T-helper 1 cell treated with Interleukin-12 subunit alpha and Interleukin-12 subunit beta and Interleukin-4 antibody, amounts not matched to agents 30 ng/mL and 1 ng/mL, for 36 hours (primary cell): ENCODE results near the gene FGD4. TPM values are rescaled to one million over a fixed set of nuclear protein-coding genes. Genes with fewer than 3 reads are reported as not detected.

Source experiments
- intact Hi-C: fragments of 100-400 bp; cut with micrococcal nuclease; formaldehyde crosslinking; loops from one replicate; pipeline ENCODE4 v1.15.1; 2024
- total RNA-seq: library from RNA; stranded (reverse); gene quantifications from 2 replicates; pipeline ENCODE4 v1.2.3, GENCODE V29; 2022

FGD4 gene
- total RNA-seq, 1 donor from 2014 or later, result 0.39 TPM

- intact Hi-C loops, result no loop called here
Measured at GRCh38 chr12:32402170-32402569, 2.8 kb downstream of the FGD4 start.

- intact Hi-C loops, result no loop called here
Measured at GRCh38 chr12:32402946-32403345, 3.6 kb downstream of the FGD4 start.

- intact Hi-C loops, result no loop called here
Measured at GRCh38 chr12:32407795-32408194, 8.4 kb downstream of the FGD4 start.

- intact Hi-C loops, result no loop called here
Measured at GRCh38 chr12:32413412-32413811, 14.1 kb downstream of the FGD4 start.

GRCh38 chr12:32418221-32418620 lies 18.9 kb downstream of the FGD4 start:
- intact Hi-C loops, result no loop called here

- intact Hi-C loops, result no loop called here
Measured at GRCh38 chr12:32418903-32419519, 19.7 kb downstream of the FGD4 start.

GRCh38 chr12:32419520-32419960 lies 20.2 kb downstream of the FGD4 start:
- intact Hi-C loops, result no loop called here

GRCh38 chr12:32420356-32420755 lies 21.0 kb downstream of the FGD4 start:
- intact Hi-C loops, result no loop called here

GRCh38 chr12:32423559-32423958 lies 24.2 kb downstream of the FGD4 start:
- intact Hi-C loops, result no loop called here

- intact Hi-C loops, result no loop called here
Measured at GRCh38 chr12:32431025-32431424, 31.7 kb downstream of the FGD4 start.

GRCh38 chr12:32435921-32436705 lies 36.8 kb downstream of the FGD4 start:
- intact Hi-C loops, result no loop called here

GRCh38 chr12:32437095-32437515 lies 37.7 kb downstream of the FGD4 start:
- intact Hi-C loops, result no loop called here

GRCh38 chr12:32440120-32440865 lies 40.9 kb downstream of the FGD4 start:
- intact Hi-C loops, result no loop called here

GRCh38 chr12:32443491-32443890 lies 44.1 kb downstream of the FGD4 start:
- intact Hi-C loops, result no loop called here

- intact Hi-C loops, result no loop called here
Measured at GRCh38 chr12:32444895-32445294, 45.5 kb downstream of the FGD4 start.

GRCh38 chr12:32445356-32445755 lies 46.0 kb downstream of the FGD4 start:
- intact Hi-C loops, result no loop called here

GRCh38 chr12:32446316-32447119 lies 47.2 kb downstream of the FGD4 start:
- intact Hi-C loops, result no loop called here

GRCh38 chr12:32448586-32448985 lies 49.2 kb downstream of the FGD4 start:
- intact Hi-C loops, result no loop called here

- intact Hi-C loops, result no loop called here
Measured at GRCh38 chr12:32450363-32450762, 51.0 kb downstream of the FGD4 start.

GRCh38 chr12:32450768-32451167 lies 51.4 kb downstream of the FGD4 start:
- intact Hi-C loops, result no loop called here

- intact Hi-C loops, result no loop called here
Measured at GRCh38 chr12:32451816-32452215, 52.5 kb downstream of the FGD4 start.
